SU-DHL-6 (cell line): ENCODE measurements around the gene USP11.

Experiments
- H2AFZ ChIP-seq: fragments of 200-600 bp; sonication (generic); 2 replicates; pipeline ENCODE4 v1.6.1; 2014; ENCODE audit warnings: low read depth, mild to moderate bottlenecking, moderate library complexity, mixed read lengths, antibody characterized with exemption, low read length; ENCODE audit not compliant: severe bottlenecking
- H3F3A ChIP-seq: fragments of 200-600 bp; shearing (Covaris generic); 2 replicates; pipeline ENCODE4 v1.6.0; 2016; ENCODE audit warnings: antibody characterized with exemption, mild to moderate bottlenecking; ENCODE audit not compliant: insufficient read depth
- H3K27ac ChIP-seq: fragments of 200-600 bp; sonication (generic); 2 replicates; pipeline ENCODE4 v1.5.1; 2016; ENCODE audit warnings: low read depth, mild to moderate bottlenecking, low read length, moderate library complexity, mixed read lengths
- H3K27me3 ChIP-seq: fragments of 200-600 bp; sonication (generic), shearing (Covaris generic); 2 replicates; pipeline ENCODE4 v1.6.0; 2014; ENCODE audit warnings: mild to moderate bottlenecking, low read length
- H3K36me3 ChIP-seq: fragments of 200-600 bp; sonication (generic); 2 replicates; pipeline ENCODE4 v1.6.1; 2014; ENCODE audit warnings: mild to moderate bottlenecking, low read length, mixed read lengths
- H3K4me2 ChIP-seq: fragments of 300-600, 200-600 bp; shearing (Covaris generic), sonication (generic); 2 replicates; pipeline ENCODE4 v1.6.0; 2014; ENCODE audit warnings: low read length, low read depth, mild to moderate bottlenecking; ENCODE audit not compliant: poor library complexity, severe bottlenecking
- H3K4me3 ChIP-seq: fragments of 200-600 bp; sonication (generic); 2 replicates; pipeline ENCODE4 v1.5.1; 2014; ENCODE audit warnings: antibody characterized with exemption, low read length, mild to moderate bottlenecking, mixed read lengths; ENCODE audit not compliant: insufficient read depth, poor library complexity, severe bottlenecking
- H3K79me2 ChIP-seq: fragments of 200-600 bp; sonication (generic); 2 replicates; pipeline ENCODE4 v1.6.1; 2014; ENCODE audit warnings: mild to moderate bottlenecking, low read length, moderate library complexity; ENCODE audit not compliant: insufficient read depth
- H3K9ac ChIP-seq: fragments of 200-600 bp; sonication (generic); 2 replicates; pipeline ENCODE4 v1.7.0; 2014; ENCODE audit warnings: mild to moderate bottlenecking, low read length
- H3K9me2 ChIP-seq: fragments of 200-600 bp; sonication (generic); replicated peaks from 2 replicates; pipeline ENCODE4 v1.6.1; 2014; ENCODE audit warnings: low read length; ENCODE audit not compliant: insufficient read depth
- H3K9me3 ChIP-seq: fragments of 200-600 bp; sonication (generic); 2 replicates; pipeline ENCODE4 v1.6.1; 2014; ENCODE audit warnings: low read length, mixed read lengths; ENCODE audit not compliant: insufficient read depth
- H4K20me1 ChIP-seq: fragments of 200-600 bp; sonication (generic); 2 replicates; pipeline ENCODE4 v1.6.1; 2014; ENCODE audit warnings: low read depth, mild to moderate bottlenecking, antibody characterized with exemption, low read length, moderate library complexity, mixed read lengths
- EZH2phosphoT487 ChIP-seq: fragments of 200-600 bp; sonication (generic), shearing (Covaris generic); conservative IDR thresholded peaks from 2 replicates; pipeline ENCODE4 v1.6.1; 2018; ENCODE audit warnings: mild to moderate bottlenecking, antibody characterized with exemption, low read length, moderate library complexity, mixed read lengths
- TF ChIP-seq, protein P1 (sequence below): fragments of 200-600 bp; sonication (generic); IDR thresholded peaks from one replicate; pipeline ENCODE4 v1.5.1; 2017; ENCODE audit warnings: antibody characterized with exemption, mild to moderate bottlenecking, low read length, moderate library complexity; ENCODE audit not compliant: insufficient read depth, poor library complexity, severe bottlenecking

The USP11 gene

DNA sequence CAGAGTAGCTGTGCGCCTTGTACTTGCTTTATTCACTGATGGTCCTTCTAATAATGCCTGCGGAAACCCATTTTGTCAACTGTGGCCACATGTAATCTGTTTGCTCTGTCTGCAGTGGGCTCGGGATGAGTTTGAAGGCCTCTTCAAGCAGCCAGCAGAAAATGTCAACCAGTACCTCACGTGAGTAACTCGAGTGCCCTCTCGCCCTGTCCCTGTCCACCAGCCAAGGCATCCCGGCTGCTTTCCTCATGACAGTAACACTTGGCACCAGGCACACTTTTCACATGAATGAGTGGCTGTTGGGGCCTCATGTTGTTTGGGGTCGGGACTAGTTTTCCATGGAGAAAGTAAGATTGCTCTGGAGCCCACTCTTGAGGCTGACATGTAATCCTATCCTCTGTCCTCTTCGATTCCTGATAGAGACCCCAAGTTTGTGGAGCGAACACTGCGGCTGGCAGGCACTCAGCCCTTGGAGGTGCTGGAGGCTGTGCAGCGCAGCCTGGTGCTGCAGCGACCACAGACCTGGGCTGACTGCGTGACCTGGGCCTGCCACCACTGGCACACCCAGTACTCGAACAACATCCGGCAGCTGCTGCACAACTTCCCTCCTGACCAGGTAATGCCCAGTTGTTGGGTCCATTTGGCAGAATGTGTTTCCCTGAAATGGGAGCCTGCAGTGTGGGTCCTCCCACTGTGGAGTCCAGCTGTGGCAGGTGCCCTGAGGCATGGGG is 23.1 kb upstream of the USP11 start:
- Histone ChIP-seq H3K79me2 (no peaks in the 10 kb centered on the region; the same call in 1 of the 2 replicates), H3K36me3 (peaks cover 2% of the 10 kb centered on the region; the same call in 1 of the 2 replicates)
- TF ChIP-seq, protein P1, sequence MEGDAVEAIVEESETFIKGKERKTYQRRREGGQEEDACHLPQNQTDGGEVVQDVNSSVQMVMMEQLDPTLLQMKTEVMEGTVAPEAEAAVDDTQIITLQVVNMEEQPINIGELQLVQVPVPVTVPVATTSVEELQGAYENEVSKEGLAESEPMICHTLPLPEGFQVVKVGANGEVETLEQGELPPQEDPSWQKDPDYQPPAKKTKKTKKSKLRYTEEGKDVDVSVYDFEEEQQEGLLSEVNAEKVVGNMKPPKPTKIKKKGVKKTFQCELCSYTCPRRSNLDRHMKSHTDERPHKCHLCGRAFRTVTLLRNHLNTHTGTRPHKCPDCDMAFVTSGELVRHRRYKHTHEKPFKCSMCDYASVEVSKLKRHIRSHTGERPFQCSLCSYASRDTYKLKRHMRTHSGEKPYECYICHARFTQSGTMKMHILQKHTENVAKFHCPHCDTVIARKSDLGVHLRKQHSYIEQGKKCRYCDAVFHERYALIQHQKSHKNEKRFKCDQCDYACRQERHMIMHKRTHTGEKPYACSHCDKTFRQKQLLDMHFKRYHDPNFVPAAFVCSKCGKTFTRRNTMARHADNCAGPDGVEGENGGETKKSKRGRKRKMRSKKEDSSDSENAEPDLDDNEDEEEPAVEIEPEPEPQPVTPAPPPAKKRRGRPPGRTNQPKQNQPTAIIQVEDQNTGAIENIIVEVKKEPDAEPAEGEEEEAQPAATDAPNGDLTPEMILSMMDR: no peak
- no peak for TF ChIP-seq EZH2phosphoT487

DNA sequence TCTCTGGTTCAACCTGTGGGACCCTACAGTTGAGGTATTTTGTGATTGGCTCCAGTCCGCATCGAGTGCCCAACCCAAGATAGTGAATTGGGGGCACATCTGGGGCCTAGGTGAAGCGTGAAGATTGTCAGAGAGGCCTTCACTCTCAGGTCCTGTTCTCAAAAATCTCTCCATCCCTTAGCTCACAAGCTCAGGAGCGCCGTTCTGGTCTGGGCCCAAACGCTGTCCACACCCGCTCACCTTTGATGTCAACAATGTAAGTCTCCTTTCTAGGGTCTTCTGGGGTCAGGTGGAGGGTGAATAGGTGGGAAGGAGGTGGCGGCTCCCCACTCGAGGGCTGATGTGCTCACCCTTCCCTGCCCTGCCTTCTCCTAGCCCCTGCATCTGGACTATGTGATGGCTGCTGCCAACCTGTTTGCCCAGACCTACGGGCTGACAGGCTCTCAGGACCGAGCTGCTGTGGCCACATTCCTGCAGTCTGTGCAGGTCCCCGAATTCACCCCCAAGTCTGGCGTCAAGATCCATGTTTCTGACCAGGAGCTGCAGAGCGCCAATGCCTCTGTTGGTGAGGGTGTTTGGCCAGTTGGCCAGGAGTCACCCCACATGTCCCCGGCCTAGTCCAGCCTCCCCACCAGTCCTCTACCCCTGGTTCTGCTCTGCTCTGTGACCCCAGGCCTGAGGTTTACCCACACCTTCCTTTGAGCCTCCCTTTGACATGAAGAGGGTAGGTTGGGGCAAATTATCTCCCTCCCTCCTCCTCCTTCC is 22.0 kb upstream of the USP11 start:
- H3K9me3 ChIP-seq: no peaks in the 10 kb centered on the region
- no peaks in the 10 kb centered on the region for H3K27me3 ChIP-seq
- TF ChIP-seq, protein P1: no peak
- no peak for TF ChIP-seq EZH2phosphoT487
- H3K4me3 ChIP-seq: no peak overlapping the region
- H3K27ac ChIP-seq: no peak overlapping the region
- no peaks in the 10 kb centered on the region for H3K36me3 ChIP-seq
- H4K20me1 ChIP-seq: no peaks in the 10 kb centered on the region
- no peaks in the 10 kb centered on the region for H3K9me2 ChIP-seq
- no peak overlapping the region for H3K9ac ChIP-seq
- no peaks in the 10 kb centered on the region; the same call in 1 of the 2 replicates for H3K79me2 ChIP-seq
- no peak overlapping the region for H2AFZ ChIP-seq
- H3K4me2 ChIP-seq: no peak overlapping the region
- H3F3A ChIP-seq: 0 out of 2 replicates have a peak, but pooled peaks cover under 1% of the 10 kb centered on the region

More for the DNA sequence above, 23.1 kb upstream of the USP11 start:
- H3K9me2 ChIP-seq: no peaks in the 10 kb centered on the region
- H3K9me3 ChIP-seq: no peaks in the 10 kb centered on the region
- H2AFZ ChIP-seq: no peak overlapping the region
- no peak overlapping the region for H3K4me3 ChIP-seq
- H3F3A ChIP-seq: no peaks in the 10 kb centered on the region
- no peaks in the 10 kb centered on the region for H3K27me3 ChIP-seq
- H3K9ac ChIP-seq: no peak overlapping the region
- H3K27ac ChIP-seq: no peak overlapping the region
- H3K4me2 ChIP-seq: no peak overlapping the region
- no peaks in the 10 kb centered on the region for H4K20me1 ChIP-seq

DNA sequence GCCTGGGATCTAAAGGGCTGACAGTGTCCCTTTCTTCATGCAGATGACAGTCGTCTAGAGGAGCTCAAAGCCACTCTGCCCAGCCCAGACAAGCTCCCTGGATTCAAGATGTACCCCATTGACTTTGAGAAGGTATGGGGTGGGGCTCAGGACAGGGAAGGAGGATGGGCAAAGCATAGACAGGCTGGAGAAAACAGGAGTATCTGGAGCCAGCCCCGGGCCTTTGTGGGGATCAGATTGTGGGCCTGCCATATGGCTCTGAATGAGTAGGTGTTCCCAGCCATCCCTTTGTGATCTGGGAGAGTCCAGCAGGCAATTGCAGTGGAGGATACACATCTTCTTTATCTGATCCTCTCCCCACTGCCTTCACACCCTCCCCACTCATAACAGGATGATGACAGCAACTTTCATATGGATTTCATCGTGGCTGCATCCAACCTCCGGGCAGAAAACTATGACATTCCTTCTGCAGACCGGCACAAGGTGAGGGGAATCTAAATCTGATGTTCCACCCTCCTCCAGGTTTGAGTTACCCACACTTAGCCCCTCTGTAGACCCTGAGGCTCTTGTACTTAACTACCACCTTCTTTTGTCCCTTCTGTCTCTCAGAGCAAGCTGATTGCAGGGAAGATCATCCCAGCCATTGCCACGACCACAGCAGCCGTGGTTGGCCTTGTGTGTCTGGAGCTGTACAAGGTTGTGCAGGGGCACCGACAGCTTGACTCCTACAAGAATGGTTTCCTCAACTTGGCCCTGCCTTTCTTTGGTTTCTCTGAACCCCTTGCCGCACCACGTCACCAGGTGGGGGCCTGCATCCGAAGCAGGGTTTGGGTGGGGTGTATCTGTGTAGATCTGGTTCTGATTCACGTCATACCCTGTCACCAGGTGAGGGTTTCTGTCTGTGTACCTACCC is 20.2 kb upstream of the USP11 start:
- Histone ChIP-seq H3K79me2 (no peaks in the 10 kb centered on the region), H3K4me3 (no peak overlapping the region), H3K9ac (no peak overlapping the region), H3K4me2 (no peak overlapping the region), H3K27me3 (no peaks in the 10 kb centered on the region), H3K9me2 (no peaks in the 10 kb centered on the region), H2AFZ (no peak overlapping the region), H3K9me3 (no peaks in the 10 kb centered on the region), H3F3A (peaks cover 15% of the 10 kb centered on the region), H4K20me1 (no peaks in the 10 kb centered on the region), H3K27ac (no peak overlapping the region), H3K36me3 (no peaks in the 10 kb centered on the region)
- no peak for TF ChIP-seq EZH2phosphoT487
- TF ChIP-seq, protein P1: no peak
